SK-N-SH treated with all-trans-retinoic acid at 6 μM for 48 hours (cell line): Measurements from ENCODE around the gene MED8.

Experiments used
- ATAC-seq: fragments of 200-7000 bp; cut with Tn5 transposase; 3 replicates; pipeline ENCODE4 v1.9.1; 2020; ENCODE audit warnings: mild to moderate bottlenecking, moderate library complexity
- ARNTL ChIP-seq: fragments of 450-650 bp; formaldehyde crosslinking; IDR thresholded peaks from 2 replicates; pipeline ENCODE4 v1.5.0; 2020; ENCODE audit warnings: low read depth, mild to moderate bottlenecking, moderate library complexity, borderline replicate concordance
- BACH2 ChIP-seq: fragments of 250-450 bp; sonication (Bioruptor Pico); IDR thresholded peaks from 2 replicates; pipeline ENCODE4 v1.9.0; 2021; ENCODE audit warnings: mild to moderate bottlenecking, borderline replicate concordance
- CSDC2 ChIP-seq: fragments of 250-450 bp; sonication (Bioruptor Pico); IDR thresholded peaks from 2 replicates; pipeline ENCODE4 v1.5.0; 2020; ENCODE audit warnings: mild to moderate bottlenecking, moderate library complexity
- ESRRG ChIP-seq: fragments of 250-450 bp; sonication (Bioruptor Pico); IDR thresholded peaks from 2 replicates; pipeline ENCODE4 v1.6.1; 2021; ENCODE audit warnings: mild to moderate bottlenecking
- GLIS3 ChIP-seq: fragments of 250-450 bp; sonication (Bioruptor Pico); IDR thresholded peaks from 2 replicates; pipeline ENCODE4 v1.5.0; 2020; ENCODE audit warnings: mild to moderate bottlenecking, moderate library complexity
- ISL1 ChIP-seq: fragments of 250-450 bp; sonication (Bioruptor Pico); IDR thresholded peaks from 2 replicates; pipeline ENCODE4 v2.1.2; 2022; ENCODE audit warnings: mild to moderate bottlenecking, moderate library complexity
- OSR1 ChIP-seq: fragments of 250-450 bp; sonication (Bioruptor Pico); IDR thresholded peaks from 2 replicates; pipeline ENCODE4 v1.8.0; 2022; ENCODE audit warnings: moderate library complexity, mild to moderate bottlenecking, inconsistent platforms
- PPARA ChIP-seq: fragments of 250-450 bp; sonication (Bioruptor Pico); IDR thresholded peaks from 2 replicates; pipeline ENCODE4 v1.5.0; 2020; ENCODE audit warnings: mild to moderate bottlenecking, borderline replicate concordance
- SNAI2 ChIP-seq: fragments of 250-450 bp; sonication (Bioruptor Pico); IDR thresholded peaks from 2 replicates; pipeline ENCODE4 v1.5.0; 2020; ENCODE audit warnings: mild to moderate bottlenecking, moderate library complexity
- TCF4 ChIP-seq: fragments of 250-450 bp; sonication (Bioruptor Pico); IDR thresholded peaks from 2 replicates; pipeline ENCODE4 v1.8.0; 2021; ENCODE audit warnings: mild to moderate bottlenecking, moderate library complexity, borderline replicate concordance
- TOX ChIP-seq: fragments of 250-450 bp; sonication (Bioruptor Pico); IDR thresholded peaks from 2 replicates; pipeline ENCODE4 v1.8.0; 2021; ENCODE audit warnings: mild to moderate bottlenecking, moderate library complexity, borderline replicate concordance
- ZC3H10 ChIP-seq: fragments of 250-450 bp; sonication (Bioruptor Pico); IDR thresholded peaks from 2 replicates; pipeline ENCODE4 v1.5.1; 2021; ENCODE audit warnings: mild to moderate bottlenecking, moderate library complexity
- ZFP3 ChIP-seq: fragments of 250-450 bp; sonication (Bioruptor Pico); IDR thresholded peaks from 2 replicates; pipeline ENCODE4 v1.5.0; 2020; ENCODE audit warnings: mild to moderate bottlenecking, moderate library complexity
- ZFP30 ChIP-seq: fragments of 450-650 bp; formaldehyde crosslinking; IDR thresholded peaks from 2 replicates; pipeline ENCODE4 v1.5.0; 2022; ENCODE audit warnings: mild to moderate bottlenecking, moderate library complexity
- ZNF565 ChIP-seq: fragments of 450-650 bp; formaldehyde crosslinking; conservative IDR thresholded peaks from 2 replicates; pipeline ENCODE4 v1.5.0; 2020; ENCODE audit warnings: low read depth, mild to moderate bottlenecking, moderate library complexity
- ZNF8 ChIP-seq: fragments of 450-650 bp; formaldehyde crosslinking; IDR thresholded peaks from 2 replicates; pipeline ENCODE4 v1.5.0; 2020; ENCODE audit warnings: mild to moderate bottlenecking, moderate library complexity
- TF ChIP-seq, protein P1 (sequence below): fragments of 250-450 bp; sonication (Bioruptor Pico); IDR thresholded peaks from 2 replicates; pipeline ENCODE4 v1.5.1; 2021; ENCODE audit warnings: mild to moderate bottlenecking, moderate library complexity
- TF ChIP-seq, protein P2 (sequence below): fragments of 250-450 bp; sonication (Bioruptor Pico); IDR thresholded peaks from 2 replicates; pipeline ENCODE4 v1.5.1; 2020; ENCODE audit warnings: low read depth, mild to moderate bottlenecking, moderate library complexity
- TF ChIP-seq, protein P3 (sequence below): fragments of 250-450 bp; sonication (Bioruptor Pico); IDR thresholded peaks from 2 replicates; pipeline ENCODE4 v1.8.0; 2020; ENCODE audit warnings: mild to moderate bottlenecking, moderate library complexity, borderline replicate concordance
- TF ChIP-seq, protein P4 (sequence below): fragments of 250-450 bp; sonication (Bioruptor Pico); IDR thresholded peaks from 2 replicates; pipeline ENCODE4 v1.8.0; 2021; ENCODE audit warnings: low read depth, mild to moderate bottlenecking, moderate library complexity, borderline replicate concordance
- TF ChIP-seq, protein P5 (sequence below): fragments of 250-450 bp; sonication (Bioruptor Pico); IDR thresholded peaks from 2 replicates; pipeline ENCODE4 v1.5.0; 2020; ENCODE audit warnings: mild to moderate bottlenecking, moderate library complexity

The MED8 gene

DNA sequence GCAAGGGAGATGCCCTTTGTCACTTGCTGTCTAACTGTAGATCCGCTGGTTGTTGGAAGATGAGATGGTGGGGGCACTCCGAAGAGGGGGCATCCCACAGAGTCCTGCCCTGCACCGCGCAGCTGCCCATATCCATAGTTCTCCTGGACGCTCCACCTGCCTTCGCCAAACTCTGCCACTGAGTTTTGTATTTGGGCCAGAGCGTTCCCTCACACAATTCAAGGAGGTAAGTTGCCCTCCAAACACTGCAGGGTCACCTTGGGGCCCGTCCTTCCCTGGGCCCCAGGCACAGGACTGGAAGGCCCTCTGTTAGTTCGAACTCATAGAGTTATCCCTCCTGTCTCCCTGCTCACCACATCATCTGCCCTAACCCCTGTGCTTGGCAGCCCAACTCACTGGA is 42.1 kb upstream of the MED8 start:
- ATAC-seq = no peak
- TF ChIP-seq TCF4 (CRISPR knock-in tag) = no peak
- no peak for TF ChIP-seq ZFP3 (CRISPR knock-in tag)
- TF ChIP-seq ISL1 (CRISPR knock-in tag) = no peak
- TF ChIP-seq PPARA (CRISPR knock-in tag) = no peak
- TF ChIP-seq OSR1 (CRISPR knock-in tag) = no peak
- TF ChIP-seq, protein P1, sequence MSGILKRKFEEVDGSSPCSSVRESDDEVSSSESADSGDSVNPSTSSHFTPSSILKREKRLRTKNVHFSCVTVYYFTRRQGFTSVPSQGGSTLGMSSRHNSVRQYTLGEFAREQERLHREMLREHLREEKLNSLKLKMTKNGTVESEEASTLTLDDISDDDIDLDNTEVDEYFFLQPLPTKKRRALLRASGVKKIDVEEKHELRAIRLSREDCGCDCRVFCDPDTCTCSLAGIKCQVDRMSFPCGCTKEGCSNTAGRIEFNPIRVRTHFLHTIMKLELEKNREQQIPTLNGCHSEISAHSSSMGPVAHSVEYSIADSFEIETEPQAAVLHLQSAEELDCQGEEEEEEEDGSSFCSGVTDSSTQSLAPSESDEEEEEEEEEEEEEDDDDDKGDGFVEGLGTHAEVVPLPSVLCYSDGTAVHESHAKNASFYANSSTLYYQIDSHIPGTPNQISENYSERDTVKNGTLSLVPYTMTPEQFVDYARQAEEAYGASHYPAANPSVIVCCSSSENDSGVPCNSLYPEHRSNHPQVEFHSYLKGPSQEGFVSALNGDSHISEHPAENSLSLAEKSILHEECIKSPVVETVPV (CRISPR knock-in tag) = no peak
- no peak for TF ChIP-seq ZC3H10 (CRISPR knock-in tag)
- TF ChIP-seq ZNF8 (CRISPR knock-in tag) = no peak
- no peak for TF ChIP-seq TOX

DNA sequence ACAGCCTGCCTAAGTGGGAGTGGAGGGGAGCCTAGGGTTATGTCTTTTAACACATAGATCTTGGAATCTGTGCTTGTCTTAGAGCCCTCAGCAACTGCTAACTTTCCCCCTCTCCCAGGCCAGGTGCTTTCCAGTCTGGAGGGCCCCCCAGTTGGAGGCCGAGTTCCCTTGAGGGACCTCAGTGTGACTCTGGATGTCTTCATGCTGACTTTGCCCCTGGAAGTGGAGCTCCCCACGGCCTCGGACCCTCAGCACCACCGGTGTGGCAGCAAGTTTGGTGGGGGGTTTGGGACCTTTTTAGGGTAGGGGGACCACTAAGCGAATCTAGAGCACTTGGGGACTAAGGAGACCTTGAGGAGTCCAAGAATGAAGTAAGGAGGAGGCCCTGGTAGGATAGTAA is 41.2 kb upstream of the MED8 start:
- no peak for ATAC-seq
- TF ChIP-seq TOX = no peak
- TF ChIP-seq, protein P2, sequence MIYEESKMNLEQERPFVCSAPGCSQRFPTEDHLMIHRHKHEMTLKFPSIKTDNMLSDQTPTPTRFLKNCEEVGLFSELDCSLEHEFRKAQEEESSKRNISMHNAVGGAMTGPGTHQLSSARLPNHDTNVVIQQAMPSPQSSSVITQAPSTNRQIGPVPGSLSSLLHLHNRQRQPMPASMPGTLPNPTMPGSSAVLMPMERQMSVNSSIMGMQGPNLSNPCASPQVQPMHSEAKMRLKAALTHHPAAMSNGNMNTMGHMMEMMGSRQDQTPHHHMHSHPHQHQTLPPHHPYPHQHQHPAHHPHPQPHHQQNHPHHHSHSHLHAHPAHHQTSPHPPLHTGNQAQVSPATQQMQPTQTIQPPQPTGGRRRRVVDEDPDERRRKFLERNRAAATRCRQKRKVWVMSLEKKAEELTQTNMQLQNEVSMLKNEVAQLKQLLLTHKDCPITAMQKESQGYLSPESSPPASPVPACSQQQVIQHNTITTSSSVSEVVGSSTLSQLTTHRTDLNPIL = no peak
- TF ChIP-seq, protein P3, sequence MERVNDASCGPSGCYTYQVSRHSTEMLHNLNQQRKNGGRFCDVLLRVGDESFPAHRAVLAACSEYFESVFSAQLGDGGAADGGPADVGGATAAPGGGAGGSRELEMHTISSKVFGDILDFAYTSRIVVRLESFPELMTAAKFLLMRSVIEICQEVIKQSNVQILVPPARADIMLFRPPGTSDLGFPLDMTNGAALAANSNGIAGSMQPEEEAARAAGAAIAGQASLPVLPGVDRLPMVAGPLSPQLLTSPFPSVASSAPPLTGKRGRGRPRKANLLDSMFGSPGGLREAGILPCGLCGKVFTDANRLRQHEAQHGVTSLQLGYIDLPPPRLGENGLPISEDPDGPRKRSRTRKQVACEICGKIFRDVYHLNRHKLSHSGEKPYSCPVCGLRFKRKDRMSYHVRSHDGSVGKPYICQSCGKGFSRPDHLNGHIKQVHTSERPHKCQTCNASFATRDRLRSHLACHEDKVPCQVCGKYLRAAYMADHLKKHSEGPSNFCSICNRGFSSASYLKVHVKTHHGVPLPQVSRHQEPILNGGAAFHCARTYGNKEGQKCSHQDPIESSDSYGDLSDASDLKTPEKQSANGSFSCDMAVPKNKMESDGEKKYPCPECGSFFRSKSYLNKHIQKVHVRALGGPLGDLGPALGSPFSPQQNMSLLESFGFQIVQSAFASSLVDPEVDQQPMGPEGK (CRISPR knock-in tag) = no peak
- TF ChIP-seq OSR1 (CRISPR knock-in tag) = no peak
- TF ChIP-seq ZFP30 (CRISPR knock-in tag) = no peak
- no peak for TF ChIP-seq ESRRG (CRISPR knock-in tag)
- TF ChIP-seq, protein P4, sequence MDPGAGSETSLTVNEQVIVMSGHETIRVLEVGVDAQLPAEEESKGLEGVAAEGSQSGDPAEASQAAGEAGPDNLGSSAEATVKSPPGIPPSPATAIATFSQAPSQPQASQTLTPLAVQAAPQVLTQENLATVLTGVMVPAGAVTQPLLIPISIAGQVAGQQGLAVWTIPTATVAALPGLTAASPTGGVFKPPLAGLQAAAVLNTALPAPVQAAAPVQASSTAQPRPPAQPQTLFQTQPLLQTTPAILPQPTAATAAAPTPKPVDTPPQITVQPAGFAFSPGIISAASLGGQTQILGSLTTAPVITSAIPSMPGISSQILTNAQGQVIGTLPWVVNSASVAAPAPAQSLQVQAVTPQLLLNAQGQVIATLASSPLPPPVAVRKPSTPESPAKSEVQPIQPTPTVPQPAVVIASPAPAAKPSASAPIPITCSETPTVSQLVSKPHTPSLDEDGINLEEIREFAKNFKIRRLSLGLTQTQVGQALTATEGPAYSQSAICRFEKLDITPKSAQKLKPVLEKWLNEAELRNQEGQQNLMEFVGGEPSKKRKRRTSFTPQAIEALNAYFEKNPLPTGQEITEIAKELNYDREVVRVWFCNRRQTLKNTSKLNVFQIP = no peak
- TF ChIP-seq, all 23 proteins: peak for 0

DNA sequence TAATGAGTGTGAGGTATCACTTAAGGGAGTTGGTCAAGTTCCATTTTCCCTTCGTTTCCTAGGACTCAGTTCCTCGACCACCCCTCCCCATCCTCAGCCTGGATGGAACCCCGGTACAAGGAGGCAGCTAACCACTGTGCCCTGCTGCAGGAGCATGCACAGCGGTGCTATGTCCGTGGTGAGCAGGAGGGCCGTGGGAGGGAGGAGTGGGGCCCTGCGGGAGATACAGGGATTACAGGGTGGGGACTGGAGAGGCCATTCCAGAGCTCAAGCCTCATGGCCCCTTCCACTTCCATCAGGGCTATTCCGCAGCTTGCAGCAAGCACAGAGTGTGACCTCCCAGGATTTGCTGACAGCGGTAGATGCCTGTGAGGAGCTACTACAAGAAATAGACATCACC is 38.3 kb upstream of the MED8 start:
- TF ChIP-seq, protein P2 = no peak
- TF ChIP-seq, protein P1 (CRISPR knock-in tag) = no peak
- TF ChIP-seq ZFP3 (CRISPR knock-in tag) (no peak), GLIS3 (CRISPR knock-in tag) (no peak), CSDC2 (CRISPR knock-in tag) (no peak), BACH2 (CRISPR knock-in tag) (no peak), ZFP30 (CRISPR knock-in tag) (no peak), ARNTL (CRISPR knock-in tag) (no peak), ZNF565 (CRISPR knock-in tag) (no peak), ISL1 (CRISPR knock-in tag) (no peak), OSR1 (CRISPR knock-in tag) (no peak), ZNF8 (CRISPR knock-in tag) (no peak), PPARA (CRISPR knock-in tag) (no peak), SNAI2 (CRISPR knock-in tag) (no peak), TOX (no peak)
- TF ChIP-seq, protein P3 (CRISPR knock-in tag) = no peak
- TF ChIP-seq, protein P5, sequence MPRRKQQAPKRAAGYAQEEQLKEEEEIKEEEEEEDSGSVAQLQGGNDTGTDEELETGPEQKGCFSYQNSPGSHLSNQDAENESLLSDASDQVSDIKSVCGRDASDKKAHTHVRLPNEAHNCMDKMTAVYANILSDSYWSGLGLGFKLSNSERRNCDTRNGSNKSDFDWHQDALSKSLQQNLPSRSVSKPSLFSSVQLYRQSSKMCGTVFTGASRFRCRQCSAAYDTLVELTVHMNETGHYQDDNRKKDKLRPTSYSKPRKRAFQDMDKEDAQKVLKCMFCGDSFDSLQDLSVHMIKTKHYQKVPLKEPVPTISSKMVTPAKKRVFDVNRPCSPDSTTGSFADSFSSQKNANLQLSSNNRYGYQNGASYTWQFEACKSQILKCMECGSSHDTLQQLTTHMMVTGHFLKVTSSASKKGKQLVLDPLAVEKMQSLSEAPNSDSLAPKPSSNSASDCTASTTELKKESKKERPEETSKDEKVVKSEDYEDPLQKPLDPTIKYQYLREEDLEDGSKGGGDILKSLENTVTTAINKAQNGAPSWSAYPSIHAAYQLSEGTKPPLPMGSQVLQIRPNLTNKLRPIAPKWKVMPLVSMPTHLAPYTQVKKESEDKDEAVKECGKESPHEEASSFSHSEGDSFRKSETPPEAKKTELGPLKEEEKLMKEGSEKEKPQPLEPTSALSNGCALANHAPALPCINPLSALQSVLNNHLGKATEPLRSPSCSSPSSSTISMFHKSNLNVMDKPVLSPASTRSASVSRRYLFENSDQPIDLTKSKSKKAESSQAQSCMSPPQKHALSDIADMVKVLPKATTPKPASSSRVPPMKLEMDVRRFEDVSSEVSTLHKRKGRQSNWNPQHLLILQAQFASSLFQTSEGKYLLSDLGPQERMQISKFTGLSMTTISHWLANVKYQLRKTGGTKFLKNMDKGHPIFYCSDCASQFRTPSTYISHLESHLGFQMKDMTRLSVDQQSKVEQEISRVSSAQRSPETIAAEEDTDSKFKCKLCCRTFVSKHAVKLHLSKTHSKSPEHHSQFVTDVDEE (CRISPR knock-in tag) = no peak
- TF ChIP-seq, protein P4 = no peak
- no peak for ATAC-seq
